Non-pigmented ciliary epithelial cell (primary cell): ENCODE data around the gene AVPI1.
"Not testable (repeated sequence)": the region's sequence is repeated elsewhere in the genome, so short reads cannot be mapped to it uniquely, and the experiment has no call there.

Source experiments
- DNase-seq: peaks from one replicate; pipeline ENCODE4 v3.0.0-alpha.2; 2010; ENCODE audit warnings: low read depth

The AVPI1 gene

GRCh38 chr10:97640174-97640867, 46.7 kb downstream of the AVPI1 start, which contains the start of gene PI4K2A:
Gene PI4K2A (plus strand): TSS chr10:97640671. CDS start chr10:97640743, 72 bp downstream.
- peak; percentile 97 for DNase-seq

GRCh38 chr10:97639090-97639489, 48.0 kb downstream of the AVPI1 start:
- not testable (repeated sequence) for DNase-seq

GRCh38 chr10:97635577-97635976, 51.5 kb downstream of the AVPI1 start:
- DNase-seq = no peak

GRCh38 chr10:97633921-97634320, 53.1 kb downstream of the AVPI1 start:
- no peak for DNase-seq

DNA sequence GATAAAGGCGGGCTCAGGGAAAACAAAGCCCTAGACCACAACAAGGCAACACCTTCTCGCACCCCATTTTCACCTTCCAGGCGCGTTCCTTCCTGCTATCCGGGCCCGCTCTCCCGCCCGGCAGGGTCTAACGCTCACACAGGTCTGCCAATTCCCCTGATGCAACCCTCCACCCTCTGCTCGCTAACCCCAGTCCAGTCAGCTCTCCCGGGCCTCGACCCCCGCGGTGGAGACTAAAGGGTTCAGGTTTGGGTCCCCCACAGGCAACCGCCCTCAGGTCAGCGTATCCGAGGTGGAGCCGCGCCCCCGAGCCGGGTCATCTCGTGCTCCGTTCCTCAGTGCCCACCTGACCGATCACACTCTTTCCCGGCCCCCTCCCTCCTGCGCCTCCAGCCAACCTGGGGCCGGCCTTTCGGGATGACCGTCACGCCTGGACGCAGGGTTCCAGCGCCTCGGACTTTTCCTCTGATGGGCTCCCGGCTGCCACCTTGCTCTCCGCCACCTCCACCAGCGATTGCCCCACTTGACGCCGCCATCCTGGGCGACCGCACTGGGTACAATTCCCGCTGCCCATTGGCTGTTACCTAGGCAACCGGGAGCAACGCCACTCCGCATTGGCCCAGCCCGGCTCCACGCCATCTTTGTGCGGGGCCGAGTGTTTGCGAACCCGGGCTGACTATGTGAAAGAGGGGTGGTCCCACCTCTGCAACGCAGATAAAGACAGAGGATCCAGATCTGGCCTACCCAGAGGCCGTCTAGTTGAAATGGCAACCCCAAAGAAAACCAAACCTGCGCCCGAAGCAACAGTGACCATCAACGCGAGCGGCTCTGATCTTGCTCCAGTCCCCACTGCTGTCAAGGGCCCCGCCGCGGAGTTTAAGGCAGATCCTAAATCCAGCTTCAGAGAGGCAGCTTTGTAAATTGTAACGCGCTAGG, 53.8 kb downstream of the AVPI1 start, which contains the start of gene MORN4:
MORN4 (minus strand) TSS at position 552 of the 936 bp plus-strand sequence. CDS start 13,847 bp downstream, outside the sequence.
- no peak for DNase-seq

DNA sequence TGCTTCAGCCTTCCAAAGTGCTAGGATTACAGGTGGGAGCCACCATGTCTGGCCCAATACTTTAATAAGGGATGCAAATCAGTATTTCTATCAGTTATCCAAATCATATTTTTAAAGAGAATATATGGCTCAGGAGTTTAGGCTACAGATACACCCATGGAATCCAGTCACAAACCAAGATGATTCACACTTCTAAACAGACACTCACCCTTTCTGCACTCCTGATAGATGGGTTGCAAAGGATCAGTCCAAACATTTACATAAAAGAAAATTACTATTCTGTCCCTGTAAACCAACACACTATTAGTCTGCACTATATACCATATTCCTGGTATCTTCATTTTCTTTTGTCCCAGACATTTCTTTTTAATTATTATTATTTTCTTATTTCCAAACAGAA, 55.9 kb downstream of the AVPI1 start:
- no peak for DNase-seq

- DNase-seq = no peak
Observed at GRCh38 chr10:97629289-97629688, 57.8 kb downstream of the AVPI1 start.

DNA sequence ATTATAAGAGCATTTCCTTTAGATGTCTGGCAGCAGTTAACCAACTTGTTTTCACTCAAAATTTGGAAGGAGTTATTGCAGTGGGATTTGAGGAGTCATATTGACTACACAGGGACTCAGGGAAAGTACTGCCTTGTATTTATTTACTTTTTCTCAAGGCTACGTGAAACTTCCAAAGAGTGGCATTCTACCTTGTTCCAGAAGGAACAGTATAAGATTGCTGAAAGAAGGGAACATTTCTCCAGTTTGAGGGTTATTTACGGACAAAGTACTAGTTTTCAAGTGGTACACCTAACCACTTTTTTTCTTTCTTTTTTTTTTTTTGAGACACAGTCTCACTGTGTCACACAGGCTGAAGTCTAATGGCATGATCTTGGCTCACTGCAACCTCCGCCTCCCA, 58.8 kb downstream of the AVPI1 start:
- DNase-seq = no peak

DNA sequence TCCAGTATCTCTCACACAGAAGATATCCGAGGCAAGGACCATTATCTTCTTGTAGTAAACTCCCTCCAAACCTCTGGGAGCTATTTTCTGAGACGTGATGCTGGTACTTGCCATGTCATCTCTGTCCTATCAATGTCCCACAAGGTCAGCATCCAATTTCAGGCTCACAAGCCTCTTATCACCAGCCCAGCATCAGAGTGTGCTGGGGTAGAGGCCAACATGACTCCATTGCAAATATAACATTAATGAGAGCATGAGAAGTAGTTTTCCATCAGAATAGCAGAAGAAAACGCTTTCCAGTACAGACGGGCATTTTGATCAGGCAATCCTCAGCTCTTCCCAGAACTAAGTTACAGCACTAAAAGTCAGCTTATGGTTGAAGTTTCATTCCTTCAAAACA, 59.3 kb downstream of the AVPI1 start:
- DNase-seq = no peak
